Measurements from ENCODE around the gene CELSR1.

CELSR1 gene

DNA sequence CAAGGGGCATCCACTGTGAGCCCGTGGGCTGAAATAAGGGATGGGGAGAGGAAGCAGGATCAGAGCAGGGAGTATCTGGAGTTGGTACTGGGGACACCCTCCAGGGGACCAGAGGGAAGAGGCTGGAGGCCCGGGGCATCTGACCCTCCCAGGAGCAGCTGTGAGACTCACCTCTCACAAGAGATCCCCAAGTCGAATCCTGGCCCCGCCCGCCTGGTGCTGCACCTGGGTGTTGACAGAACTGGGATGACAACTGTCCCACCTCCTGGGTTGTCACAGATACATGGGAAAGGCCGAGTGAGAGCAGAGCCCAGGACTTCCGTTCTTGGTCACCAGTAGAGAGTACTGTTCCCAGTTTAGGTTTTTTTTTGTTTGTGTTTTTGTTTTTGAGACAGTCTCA, 78.9 kb downstream of the CELSR1 start:
- DNase-seq (ENCODE audit: low read depth), result no peak

DNA sequence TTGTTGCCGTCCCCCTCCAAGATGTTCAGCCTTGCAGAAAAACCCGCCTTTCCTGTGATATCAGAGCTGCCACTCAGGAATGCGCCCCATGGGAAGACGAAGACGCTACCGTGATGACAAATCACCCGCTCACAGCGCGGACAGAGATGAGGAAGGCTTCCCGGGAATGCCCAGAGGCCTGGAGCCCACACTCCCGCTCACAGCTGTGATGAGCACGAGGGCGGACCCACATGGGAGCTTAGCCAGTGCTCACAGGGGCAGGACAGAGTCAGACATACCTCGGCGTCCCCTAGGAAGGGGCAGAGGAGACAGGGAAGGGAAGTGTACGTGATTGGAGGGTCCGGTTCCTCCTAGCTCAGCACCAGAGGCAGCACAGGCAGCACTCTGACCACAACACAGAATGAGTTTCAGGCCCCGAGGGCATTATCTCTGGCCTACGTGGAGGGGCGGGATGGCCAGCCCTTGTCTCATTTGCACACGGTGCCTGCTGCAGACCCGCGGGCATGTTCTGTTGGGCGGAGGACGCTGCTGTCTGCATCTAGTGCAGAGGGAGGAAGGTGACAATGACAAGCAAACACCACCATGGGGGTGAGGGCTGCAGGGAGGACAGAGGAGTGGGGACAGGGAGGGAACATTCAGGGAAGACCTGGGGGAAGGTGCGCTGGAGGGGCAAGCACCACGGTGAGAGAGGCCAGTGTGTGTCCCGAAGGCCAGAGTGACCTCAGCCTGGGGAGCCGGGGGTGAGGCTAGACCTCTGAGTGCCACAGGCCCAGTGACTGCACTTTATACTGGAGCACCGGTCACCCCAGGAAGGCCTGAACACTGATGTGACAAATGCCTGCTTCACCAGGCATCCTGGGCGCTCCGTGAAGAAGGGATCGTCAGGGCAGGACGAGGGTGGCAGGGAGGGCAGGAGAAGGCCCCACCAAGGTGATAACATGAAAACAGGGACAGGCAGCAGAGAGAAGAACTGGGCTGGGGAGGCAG, 79.6 kb downstream of the CELSR1 start:
- no peak for DNase-seq (ENCODE audit: low read depth)

DNA sequence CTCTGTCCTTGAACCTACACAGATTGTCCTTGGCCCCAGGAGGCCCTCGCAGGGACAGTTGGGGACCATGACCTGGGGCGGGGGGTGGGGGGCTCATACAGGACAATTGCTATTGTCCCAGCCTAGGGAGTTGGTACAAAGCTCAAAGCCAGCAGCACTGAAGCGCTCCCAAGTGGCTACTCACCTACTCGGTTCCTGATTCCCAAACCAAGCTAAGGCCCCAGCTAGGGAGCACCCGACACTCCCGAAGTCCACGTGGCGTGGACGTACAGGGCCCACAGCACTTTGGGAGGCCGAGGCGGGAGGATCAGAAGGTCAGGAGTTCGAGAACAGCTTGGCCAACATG, 80.6 kb downstream of the CELSR1 start:
- DNase-seq (ENCODE audit: low read depth), result no peak

DNA sequence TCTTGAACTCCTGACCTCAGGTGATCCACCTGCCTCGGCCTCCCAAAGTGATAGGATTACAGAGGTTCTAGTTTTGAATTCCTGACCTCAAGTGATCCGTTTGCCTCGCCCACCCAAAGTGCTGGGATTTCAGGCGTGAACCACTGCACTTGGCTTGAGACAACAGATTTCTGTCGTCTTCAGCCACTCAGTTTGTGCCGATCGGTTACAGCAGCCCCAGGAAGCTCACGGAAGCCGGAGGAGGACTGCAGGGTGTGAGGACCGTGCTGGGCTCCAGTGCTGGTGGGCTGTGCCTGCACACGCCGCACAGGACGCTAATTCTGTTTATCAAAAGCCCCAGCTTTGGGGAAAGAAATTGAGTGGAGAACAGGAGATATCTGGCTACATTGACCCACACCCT, 82.0 kb downstream of the CELSR1 start:
- no peak for DNase-seq (ENCODE audit: low read depth)

DNA sequence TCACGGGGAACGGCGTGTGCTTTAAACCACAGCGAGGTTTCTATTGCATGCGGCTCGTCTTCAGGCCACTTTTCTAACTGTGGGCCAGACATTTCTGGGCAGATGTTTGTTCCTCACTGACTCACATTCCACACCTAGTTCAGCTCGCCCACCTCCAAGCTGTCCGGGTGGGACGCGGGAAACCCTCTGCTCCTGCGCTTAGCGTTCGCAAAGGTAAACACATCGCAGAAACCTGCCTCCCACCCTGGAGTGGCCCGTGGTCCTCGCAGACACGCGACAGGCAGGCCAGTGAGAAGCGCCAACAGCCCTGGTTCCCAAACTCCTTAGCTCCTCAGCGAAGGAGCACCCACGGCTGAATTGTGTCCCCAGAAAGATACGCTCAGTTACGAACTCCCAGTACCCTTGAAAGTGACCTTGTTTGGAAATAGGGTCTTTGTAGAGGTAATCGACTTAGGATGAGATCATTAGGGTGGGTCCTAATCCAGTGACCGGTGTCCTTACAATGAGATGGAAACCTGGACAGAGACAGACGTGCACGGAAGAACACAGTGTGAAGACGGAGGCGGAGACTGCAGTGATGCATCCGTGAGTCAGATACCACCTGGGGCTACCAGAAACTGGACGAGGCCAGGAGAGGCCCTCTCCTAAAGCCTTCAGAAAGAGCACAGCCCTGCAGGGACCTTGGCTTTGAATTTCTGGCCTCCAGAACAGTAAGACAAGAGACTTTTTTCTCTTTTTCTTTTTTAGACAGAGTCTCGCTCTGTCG, 82.7 kb downstream of the CELSR1 start:
- no peak for DNase-seq (ENCODE audit: low read depth)

DNA sequence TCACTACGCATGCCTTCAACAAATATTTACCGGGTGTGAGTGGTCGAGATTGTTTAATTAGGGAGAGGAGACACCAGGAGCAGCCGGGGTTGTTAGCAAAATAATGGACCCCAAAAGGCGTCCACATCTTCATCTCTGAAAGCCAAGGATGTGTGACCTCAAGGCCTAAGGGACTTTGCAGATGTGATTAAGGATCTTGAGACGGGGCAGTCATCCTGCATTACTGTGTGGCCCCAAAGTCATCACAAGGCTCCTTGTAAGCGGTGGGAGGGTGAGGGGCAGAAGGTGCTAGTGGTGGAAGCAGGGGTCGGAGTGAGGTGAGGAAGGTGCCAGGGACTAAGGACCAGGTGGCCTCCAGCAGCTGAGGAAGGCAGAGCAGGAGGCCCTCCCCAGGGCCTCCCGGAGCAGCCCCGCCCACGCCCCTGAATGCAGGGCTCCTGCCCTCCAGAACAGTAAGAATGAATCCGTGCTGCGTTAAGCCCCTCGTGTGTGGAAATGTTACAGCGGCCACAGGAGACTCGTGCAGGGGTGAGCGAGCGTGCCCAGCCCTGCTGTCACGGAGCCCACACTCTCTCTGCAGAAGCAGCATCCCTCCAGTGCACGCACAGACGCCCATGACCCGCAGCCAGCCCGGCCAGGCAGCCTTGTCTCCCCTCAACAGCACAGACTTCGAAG, 83.5 kb downstream of the CELSR1 start:
- DNase-seq (ENCODE audit: low read depth), result no peak

DNA sequence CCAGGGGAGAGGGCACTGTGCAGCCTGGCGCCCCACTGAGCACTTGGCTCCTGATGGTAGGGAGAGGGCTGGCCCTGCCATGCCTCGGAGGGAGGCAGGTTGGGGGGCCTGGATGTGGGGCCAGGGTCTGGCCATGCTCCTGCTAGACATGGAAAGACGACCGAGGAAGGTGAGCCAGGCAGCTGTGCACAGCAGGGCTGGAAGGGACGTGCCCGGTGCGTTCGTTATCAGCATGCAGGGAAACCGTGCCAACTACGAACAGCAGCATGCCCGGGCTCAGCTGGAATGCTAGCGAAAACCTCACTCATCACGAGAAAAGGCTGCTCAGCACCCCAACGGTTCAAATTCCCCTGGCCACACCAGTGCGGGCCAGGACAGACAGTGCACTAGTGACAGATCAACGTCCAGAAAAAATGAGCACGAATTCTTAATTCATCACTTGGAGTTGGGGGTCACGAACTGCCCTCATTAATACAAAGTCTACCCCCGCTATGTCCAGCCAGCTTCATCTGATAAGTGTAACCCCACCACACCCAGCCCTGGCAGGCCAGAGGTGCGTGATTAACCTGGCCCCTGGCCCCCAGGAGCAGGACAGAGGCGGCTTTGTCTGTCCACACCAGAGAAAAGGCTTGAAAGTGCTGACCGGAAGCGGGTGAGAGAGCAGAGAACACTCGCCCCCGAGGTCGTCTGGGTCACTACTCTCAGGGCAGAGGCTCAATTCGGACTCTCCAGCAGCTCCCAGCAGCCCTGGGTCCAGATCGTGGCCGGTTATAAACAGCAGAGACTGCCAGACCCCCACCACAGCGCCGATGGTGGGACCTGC, 84.2 kb downstream of the CELSR1 start:
- no peak for DNase-seq (ENCODE audit: low read depth)

DNA sequence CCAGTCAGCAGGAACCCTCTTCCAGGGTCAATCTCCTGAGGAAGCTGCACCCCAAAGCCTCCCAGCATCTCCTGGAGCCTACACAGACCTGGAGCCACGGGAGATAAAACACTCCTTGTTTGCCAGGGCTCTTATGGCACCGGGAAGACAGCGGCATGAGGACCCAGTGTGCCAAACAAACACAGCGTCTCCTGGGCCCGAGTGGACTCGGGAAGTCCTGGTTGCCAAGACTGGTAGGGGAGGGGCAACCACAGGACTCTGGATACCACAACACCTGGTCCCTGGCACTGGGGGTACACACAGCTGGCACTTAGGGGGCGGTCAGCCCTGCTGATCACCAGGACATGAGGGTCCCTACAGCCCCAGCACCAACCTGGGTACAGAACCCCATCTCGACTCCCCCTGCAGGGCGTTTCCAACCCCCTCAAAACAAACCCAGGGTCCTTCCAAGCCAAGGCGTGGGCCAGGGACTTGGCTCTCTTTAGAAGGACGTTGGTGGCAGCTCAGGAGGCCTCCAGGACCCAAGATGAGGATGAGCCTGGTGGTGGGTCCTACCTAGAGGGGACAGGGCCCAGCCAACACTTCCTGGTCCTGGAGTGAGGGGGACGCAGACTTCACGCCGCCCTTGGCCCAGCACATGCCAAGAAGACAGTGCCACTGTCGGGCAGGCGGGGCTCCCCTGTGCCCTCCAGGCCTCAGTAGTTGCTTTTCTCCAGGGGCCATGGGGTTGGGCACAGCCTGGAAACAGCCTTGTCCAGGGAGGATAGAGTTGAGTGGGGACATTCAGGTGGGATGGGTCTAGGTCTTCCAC, 85.0 kb downstream of the CELSR1 start:
- no peak for DNase-seq (ENCODE audit: low read depth)

DNA sequence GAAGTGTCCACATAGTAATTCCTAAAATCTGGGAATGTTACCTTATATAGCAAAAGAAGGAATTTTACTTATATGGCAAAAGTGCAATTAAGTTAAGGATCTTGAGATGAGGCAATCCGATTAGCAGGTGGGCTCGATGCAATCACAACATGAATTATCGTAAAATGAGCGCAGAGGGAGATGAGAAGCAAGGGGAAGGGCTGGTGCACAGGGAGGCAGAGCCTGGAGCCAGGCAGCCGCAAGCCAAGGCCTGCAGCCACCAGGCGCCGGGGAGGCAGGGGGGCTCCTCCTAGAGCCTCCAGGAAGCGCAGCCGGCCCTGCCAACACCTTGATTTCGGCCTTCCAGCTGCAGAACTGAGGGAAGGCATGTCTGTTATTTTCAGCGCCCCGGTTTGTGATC, 85.7 kb downstream of the CELSR1 start:
- DNase-seq (ENCODE audit: low read depth), result no peak

DNA sequence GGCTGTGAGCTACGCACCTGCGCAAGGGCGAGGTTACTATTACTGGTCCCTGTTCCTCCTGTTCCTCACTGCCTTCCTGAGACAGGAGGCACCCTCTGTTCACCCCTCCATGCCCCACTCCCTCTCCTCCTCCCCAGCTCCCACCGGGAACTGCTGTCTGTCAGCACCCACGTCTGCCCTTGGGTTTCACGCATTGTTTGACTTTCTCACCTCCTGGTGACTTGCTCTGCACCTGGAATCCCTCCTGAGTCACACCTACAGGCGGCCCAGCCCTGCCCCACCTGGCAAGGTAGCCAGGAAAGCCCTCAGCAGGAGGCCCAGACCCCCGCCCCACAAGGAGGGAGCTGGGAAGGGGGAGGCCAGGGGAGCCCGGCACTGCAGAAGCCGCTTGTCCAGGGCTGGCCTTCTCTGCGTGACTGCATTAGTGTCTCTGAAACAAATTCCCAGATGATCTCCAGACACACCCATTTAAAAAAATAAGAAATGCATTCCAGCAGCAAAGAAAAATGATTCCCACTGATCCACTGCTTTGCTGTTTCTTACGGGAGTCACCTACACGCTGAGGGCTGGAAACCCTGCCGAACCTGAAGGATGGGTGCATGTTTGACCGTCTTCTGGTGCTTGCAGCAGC, 86.4 kb downstream of the CELSR1 start:
- no peak for DNase-seq (ENCODE audit: low read depth)

DNA sequence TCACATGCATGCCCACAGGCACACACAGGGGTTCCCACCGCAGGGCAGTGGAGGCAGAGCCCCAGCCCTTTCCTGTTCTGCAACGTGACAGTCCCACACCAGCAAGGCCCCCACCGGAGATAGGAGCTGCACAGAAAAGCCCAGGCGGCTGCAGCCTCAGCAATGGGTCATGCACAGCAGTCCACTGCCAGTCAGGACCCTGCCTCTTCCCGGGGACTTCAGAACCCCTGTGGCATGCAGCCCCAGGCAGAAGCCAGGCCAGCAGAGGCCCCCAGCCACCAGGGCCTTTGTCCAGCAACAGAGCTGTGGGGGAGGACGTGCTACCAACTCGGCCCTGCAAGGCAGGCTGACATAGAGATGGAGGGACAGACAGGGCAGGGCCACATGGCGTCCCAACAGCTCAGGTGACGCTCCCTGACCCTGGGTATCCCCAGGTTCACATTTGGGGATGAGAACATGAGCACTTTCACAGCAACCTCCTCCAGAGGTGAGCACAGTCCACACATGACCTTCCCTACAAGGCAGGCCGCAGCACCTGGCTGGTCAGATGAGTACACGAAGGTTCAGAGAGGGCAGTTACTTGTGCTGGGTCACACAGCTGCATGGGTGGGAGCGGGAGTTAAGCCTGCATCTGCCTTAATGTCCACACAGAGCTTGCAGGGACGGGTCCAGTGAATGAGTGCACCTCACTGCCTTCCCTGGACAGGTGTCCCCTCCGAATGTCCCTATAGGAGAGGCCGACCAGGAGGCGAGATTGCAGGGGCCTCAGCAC, 87.3 kb downstream of the CELSR1 start:
- DNase-seq (ENCODE audit: low read depth), result no peak

DNA sequence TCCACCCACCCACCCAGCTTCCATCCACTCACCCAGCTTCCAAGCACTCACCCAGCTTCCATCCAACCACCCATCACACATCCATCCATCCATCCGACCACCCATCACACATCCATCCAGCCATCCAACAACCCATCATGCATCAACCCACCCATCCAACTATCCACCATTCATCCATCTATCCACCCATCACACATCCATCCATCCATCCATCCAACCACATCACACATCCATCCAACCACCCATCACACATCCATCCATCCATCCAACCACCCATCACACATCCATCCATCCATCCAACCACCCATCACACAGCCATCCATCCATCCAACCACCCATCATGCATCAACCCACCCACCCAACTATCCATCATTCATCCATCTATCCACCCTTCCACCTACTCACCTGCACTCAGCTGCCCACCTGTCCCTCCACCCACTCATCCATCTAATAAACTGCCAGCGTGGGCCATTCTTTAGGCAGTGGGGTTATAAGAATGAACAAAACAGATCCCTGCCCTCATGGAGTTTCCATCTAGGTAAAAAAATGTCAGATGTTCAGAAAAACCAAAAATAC, 88.2 kb downstream of the CELSR1 start:
- no peak for DNase-seq (ENCODE audit: low read depth)

DNA sequence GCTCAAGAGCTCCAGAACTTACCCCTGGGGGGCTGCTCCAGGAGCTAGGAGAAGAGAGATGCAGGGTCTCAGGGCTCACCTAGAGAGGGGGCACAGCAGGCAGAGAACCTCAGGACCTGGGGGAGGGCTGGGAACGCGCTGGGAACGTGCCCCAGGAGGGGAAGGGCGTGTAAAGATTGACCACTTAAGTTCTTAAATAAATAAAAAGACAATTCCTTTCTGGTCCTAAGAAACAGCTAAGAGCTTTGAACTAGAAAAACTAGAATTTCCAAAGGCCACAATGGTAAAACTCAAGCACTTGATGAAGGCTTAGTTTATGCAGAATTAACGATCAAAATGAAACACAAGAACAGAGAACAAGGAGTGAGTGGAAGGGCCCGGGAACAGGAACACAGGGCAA, 89.1 kb downstream of the CELSR1 start:
- no peak for DNase-seq (ENCODE audit: low read depth)

DNA sequence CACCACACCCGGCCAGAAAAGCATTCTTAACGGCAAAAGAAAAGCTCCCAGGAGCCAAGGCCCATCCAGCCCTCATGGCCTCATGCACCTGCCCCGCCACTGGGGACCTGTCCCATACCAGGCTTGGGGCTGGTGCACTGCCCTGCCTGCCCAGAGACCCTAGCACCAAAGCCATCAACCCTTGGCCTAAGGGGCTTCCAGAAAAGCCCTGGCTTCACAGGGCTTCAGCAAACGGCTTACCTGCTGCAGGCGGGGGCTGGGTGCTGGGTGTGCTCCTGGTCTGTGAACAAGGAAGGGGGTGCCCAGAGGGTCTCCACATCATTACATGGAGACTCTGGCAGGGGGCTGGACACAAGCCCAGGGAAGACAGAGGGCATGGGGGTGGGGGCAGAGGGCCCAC, 89.5 kb downstream of the CELSR1 start:
- DNase-seq (ENCODE audit: low read depth), result no peak

DNA sequence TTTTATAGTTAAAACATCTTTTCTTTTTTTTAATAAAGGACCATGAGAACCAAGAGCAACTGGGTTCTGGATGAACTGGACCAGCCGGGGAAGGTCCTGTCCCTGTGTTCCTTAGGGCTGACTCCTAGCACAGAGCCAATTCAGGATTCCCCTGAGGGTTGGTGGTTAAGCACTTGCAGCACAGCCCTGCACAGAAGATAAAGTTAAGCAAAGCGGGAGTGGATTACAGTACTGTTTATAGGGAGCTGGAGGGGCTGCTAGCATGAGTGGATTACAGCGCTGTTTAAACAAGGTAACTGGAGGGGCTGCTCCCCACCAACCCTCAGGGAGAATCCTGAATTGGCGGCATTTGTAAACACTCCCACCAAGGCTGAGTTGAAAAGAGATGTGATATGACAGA, 90.6 kb downstream of the CELSR1 start:
- no peak for DNase-seq (ENCODE audit: low read depth)

DNA sequence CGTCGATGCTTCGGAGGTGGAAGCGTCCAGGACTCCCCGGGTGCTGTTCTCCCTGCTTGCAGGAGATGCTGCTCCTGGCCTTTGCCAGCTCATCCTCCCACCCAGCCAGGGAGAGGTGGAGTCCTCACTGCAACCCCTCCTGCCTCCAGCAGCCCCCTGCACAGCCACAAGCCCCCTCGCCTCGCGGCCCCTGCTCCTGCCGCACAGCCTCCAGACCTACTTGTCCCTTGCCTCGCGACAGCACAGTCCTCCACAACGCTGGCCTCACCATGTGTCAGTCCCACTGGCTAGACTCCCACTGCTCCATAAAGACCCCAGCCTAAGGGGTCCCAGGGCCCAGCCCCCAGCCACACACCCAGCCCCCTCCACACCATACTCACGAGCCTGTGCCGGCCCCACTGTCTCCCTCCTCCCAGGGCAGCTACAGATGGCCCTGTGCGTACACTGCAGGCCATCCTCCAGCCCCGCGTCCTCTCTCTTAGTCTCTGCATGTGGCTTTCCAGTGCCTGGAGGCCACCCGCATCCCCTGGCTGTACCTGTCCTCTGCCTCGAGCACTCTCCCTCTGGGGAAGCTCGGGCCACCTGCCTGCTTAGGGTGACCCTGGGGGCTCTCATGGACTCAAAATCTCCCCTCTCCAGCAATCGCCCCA, 91.5 kb downstream of the CELSR1 start:
- DNase-seq (ENCODE audit: low read depth), result no peak

DNA sequence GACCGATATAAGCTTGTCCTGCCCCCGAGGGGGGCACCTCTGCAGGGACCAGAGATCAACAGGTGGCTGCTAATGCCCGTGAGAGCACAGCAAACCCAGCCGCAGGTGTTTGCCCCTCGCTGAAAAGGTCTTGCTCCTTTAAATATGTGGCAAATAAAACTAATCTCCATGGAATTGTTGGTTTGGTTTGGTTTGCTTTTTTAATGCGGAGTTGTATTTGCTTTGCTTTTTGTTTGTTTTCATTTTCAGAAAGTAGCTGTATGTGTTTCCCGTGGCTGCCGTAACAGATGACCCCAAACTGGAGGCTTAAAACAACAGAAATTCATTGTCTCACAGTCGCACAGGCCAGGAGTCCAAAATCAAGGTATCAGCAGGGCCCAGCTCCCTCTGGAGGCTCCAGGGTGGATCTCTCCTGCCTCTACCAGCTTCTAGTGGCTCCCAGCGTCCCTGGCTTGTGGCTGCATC, 93.0 kb downstream of the CELSR1 start:
- no peak for DNase-seq (ENCODE audit: low read depth)

DNA sequence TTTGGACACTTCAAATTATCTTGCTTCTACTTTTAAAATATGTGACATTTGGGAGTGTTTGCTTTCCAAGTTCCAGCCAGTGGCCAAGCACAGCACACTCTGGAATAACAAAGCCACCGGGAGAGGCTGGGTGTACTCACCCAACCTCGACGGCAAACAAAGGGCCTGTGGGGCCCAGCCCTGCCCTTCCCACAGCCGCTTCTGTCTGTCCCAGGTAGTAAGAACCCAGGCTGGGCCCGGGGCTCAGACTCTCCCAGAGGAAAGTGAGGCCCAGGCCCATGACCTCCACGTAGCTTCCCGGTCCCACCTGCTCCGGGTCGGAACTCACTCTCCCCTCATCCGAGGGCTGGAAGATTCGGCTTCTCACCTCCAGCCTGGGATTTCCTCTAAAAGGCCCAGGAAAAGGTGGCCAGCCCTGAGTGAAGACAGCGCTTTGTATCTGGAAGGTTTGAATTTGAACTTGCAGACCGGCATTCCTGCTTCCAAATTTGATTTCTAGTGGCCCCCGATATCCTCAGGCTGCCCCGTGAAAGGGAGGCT, 93.5 kb downstream of the CELSR1 start:
- DNase-seq (ENCODE audit: low read depth), result no peak
